ENCODE data around the gene CCDC9B.

The CCDC9B gene

DNA sequence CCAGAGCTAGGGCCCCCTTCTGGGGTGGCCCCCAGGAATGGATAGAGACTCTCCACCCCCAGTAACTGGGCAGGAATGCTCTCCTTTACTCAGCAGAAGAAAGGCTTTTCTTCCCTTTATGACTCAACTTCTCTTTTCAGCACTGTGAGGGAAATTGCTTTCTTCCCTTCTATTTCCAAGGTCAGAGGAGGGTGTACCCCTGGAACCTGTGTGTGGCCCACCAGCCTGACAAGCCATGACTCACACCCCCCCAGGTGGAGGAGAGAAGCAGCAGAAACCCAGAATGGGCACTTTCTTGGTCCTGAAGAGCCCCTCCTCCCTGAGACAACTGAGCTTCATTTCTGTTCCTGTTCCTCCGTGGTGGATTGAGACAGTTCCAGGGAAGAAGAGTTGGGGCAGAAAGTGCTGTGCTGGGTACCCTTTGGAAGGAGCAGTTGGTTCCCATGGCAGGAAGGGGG is 55.2 kb downstream of the CCDC9B start:
- no peak for TF ChIP-seq CTCF (conservative IDR thresholded peaks at IDR 0.05; ENCODE audit: low read depth, low read length)
- no peak for DNase-seq (ENCODE audit: low read depth)
- no peak overlapping the region for H3K4me3 ChIP-seq (ENCODE audit: low read length)

DNA sequence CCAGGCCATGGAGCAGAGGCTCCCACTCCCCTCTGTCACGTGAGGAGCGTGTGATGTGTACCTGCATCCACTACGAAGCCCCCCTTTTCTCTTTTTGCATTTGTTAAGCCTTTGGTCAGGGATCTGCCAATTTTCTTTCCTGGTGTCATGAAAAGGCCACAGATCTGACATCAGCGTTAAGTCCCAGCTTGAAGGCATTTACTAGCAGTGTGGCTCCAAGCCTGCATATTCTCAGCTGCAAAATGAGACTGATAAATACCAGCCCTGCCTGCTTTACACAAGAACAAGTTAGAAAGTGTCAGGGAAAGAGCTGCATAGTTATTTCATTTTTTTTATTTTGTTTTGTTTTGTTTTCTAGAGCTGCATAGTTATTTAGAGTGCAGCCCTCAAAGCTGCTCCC is 55.6 kb downstream of the CCDC9B start:
- DNase-seq (ENCODE audit: low read depth) = peak; percentile 41
- H3K4me3 ChIP-seq (ENCODE audit: low read length) = no peak overlapping the region
- no peak for TF ChIP-seq CTCF (conservative IDR thresholded peaks at IDR 0.05; ENCODE audit: low read depth, low read length)

- no peak for TF ChIP-seq CTCF (conservative IDR thresholded peaks at IDR 0.05; ENCODE audit: low read depth, low read length)
- no peak for DNase-seq (ENCODE audit: low read depth)
- no peak overlapping the region for H3K4me3 ChIP-seq (ENCODE audit: low read length)
These were observed 57.0 kb downstream of the CCDC9B start for GRCh38 chr15:40283615-40284300.

DNA sequence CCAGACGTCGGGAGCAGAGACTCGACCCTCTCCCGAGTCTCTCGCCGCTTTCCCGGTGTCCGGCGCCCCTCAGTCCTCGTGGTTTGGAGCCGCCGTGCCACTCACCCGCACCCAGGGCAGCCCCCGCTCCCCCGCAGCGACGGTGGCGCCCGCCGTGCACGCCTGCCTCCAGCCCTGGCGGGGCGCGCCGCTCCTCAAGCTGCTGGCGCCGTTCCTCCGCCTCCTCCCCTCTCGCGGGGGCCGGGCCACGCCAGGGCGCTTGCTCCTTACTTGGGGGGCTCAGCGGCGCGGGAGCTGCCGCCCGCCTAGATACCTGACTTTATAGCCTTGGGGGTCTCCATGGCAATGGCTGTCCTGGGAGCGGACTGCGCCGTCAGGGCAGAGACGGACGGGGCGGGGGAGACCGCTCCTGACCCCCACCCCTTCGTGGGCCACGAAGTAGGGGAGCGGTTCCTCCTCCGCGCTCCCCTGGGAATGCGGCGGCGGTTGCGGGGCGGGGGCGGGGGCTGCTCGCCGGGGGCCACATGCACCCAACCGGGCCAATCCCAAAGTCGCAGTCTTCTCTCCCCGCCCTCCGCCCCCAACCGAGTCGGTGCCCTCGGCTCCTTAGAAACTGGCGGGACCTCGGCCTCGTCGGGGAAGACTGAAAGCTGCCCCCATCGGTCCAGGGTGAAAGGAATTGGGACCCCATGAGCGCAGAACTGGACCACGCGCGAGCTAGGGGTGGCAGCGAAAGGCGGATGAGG is 57.7 kb downstream of the CCDC9B start, which contains the start of gene ANKRD63:
Gene ANKRD63 (minus strand): TSS at position 196 of the 746 bp plus-strand sequence. CDS start 478 bp downstream, outside the sequence.
- no peak for DNase-seq (ENCODE audit: low read depth)
- H3K4me3 ChIP-seq (ENCODE audit: low read length) = peak within 1 kb of the TSS; percentile 22
- TF ChIP-seq CTCF (conservative IDR thresholded peaks at IDR 0.05; ENCODE audit: low read depth, low read length) = no peak

- peak overlapping the region; percentile 22 for H3K4me3 ChIP-seq (ENCODE audit: low read length)
- TF ChIP-seq CTCF (conservative IDR thresholded peaks at IDR 0.05; ENCODE audit: low read depth, low read length) = peak; percentile 44
- no peak for DNase-seq (ENCODE audit: low read depth)
These were observed 58.4 kb downstream of the CCDC9B start for GRCh38 chr15:40282147-40282868.

- DNase-seq (ENCODE audit: low read depth) = no peak
- no peak overlapping the region for H3K4me3 ChIP-seq (ENCODE audit: low read length)
- TF ChIP-seq CTCF (conservative IDR thresholded peaks at IDR 0.05; ENCODE audit: low read depth, low read length) = no peak
These were observed 59.0 kb downstream of the CCDC9B start for GRCh38 chr15:40281801-40282146.
